H9 (cell line): Measurements from ENCODE around the gene ROBO1. TPM values are rescaled to one million over a fixed set of nuclear protein-coding genes. Genes with fewer than 3 reads are reported as not detected.

ENCODE experiments used
- DNase-seq: peaks from one replicate; pipeline ENCODE4 v3.0.0-alpha.2; 2017
- H2AFZ ChIP-seq: one replicate; pipeline ENCODE4 v1.6.1; 2013; ENCODE audit warnings: mild to moderate bottlenecking, low read length, control low read depth, moderate library complexity
- H2AK5ac ChIP-seq: 2 replicates; pipeline ENCODE4 v1.6.1; 2013; ENCODE audit warnings: low read length, control low read depth, mixed read lengths; ENCODE audit not compliant: insufficient read length
- H2BK120ac ChIP-seq: one replicate; pipeline ENCODE4 v1.6.1; 2013; ENCODE audit warnings: low read depth, mild to moderate bottlenecking, low read length, control low read depth, inconsistent platforms; ENCODE audit not compliant: poor library complexity, severe bottlenecking
- H2BK12ac ChIP-seq: 2 replicates; pipeline ENCODE4 v1.6.1; 2013; ENCODE audit warnings: low read length, control low read depth, mixed read lengths, low read depth; ENCODE audit not compliant: insufficient read length
- H2BK15ac ChIP-seq: 2 replicates; pipeline ENCODE4 v1.6.1; 2013; ENCODE audit warnings: low read depth, low read length, control low read depth
- H2BK20ac ChIP-seq: one replicate; pipeline ENCODE4 v1.6.1; 2013; ENCODE audit warnings: low read depth, mild to moderate bottlenecking, low read length, control low read depth, inconsistent platforms; ENCODE audit not compliant: poor library complexity, severe bottlenecking
- H2BK5ac ChIP-seq: 2 replicates; pipeline ENCODE4 v1.6.1; 2013; ENCODE audit warnings: low read length, control low read depth, mixed read lengths; ENCODE audit not compliant: insufficient read length
- H3K14ac ChIP-seq: 2 replicates; pipeline ENCODE4 v1.6.1; 2013; ENCODE audit warnings: low read length, control low read depth; ENCODE audit not compliant: insufficient read depth
- H3K18ac ChIP-seq: 2 replicates; pipeline ENCODE4 v1.6.1; 2013; ENCODE audit warnings: low read depth, mild to moderate bottlenecking, mixed read lengths, low read length, control low read depth; ENCODE audit not compliant: insufficient read length
- H3K23ac ChIP-seq: 2 replicates; pipeline ENCODE4 v1.6.1; 2013; ENCODE audit warnings: low read length, control low read depth, mixed read lengths, low read depth; ENCODE audit not compliant: insufficient read length
- H3K23me2 ChIP-seq: 2 replicates; pipeline ENCODE4 v1.6.1; 2013; ENCODE audit warnings: low read depth, mild to moderate bottlenecking, mixed read lengths, low read length, control low read depth; ENCODE audit not compliant: insufficient read length, poor library complexity, severe bottlenecking
- H3K27ac ChIP-seq: 2 replicates; pipeline ENCODE4 v1.5.1; 2013; ENCODE audit warnings: low read length, control low read depth, mixed read lengths, low read depth; ENCODE audit not compliant: insufficient read length
- H3K27me3 ChIP-seq: 2 replicates; pipeline ENCODE4 v1.6.1; 2013; ENCODE audit warnings: low read length, control low read depth, inconsistent platforms; ENCODE audit not compliant: insufficient read depth
- H3K4ac ChIP-seq: 2 replicates; pipeline ENCODE4 v1.6.1; 2013; ENCODE audit warnings: low read depth, mild to moderate bottlenecking, control low read depth, inconsistent platforms, low read length, moderate library complexity
- H3K4me1 ChIP-seq: 2 replicates; pipeline ENCODE4 v1.6.1; 2013; ENCODE audit warnings: low read length, control low read depth, inconsistent platforms; ENCODE audit not compliant: insufficient read depth
- H3K4me2 ChIP-seq: 2 replicates; pipeline ENCODE4 v1.6.1; 2013; ENCODE audit warnings: low read length, control low read depth, mixed read lengths; ENCODE audit not compliant: insufficient read length, insufficient read depth
- H3K56ac ChIP-seq: 2 replicates; pipeline ENCODE4 v1.6.1; 2013; ENCODE audit warnings: low read depth, mild to moderate bottlenecking, mixed read lengths, low read length, control low read depth; ENCODE audit not compliant: insufficient read length
- H3K79me1 ChIP-seq: 2 replicates; pipeline ENCODE4 v1.6.1; 2013; ENCODE audit warnings: low read depth, mild to moderate bottlenecking, moderate library complexity, low read length, control low read depth, inconsistent platforms; ENCODE audit not compliant: insufficient read depth, poor library complexity, severe bottlenecking
- H3K79me2 ChIP-seq: 2 replicates; pipeline ENCODE4 v1.6.1; 2013; ENCODE audit warnings: low read length, control low read depth, inconsistent platforms; ENCODE audit not compliant: insufficient read depth
- H3K9ac ChIP-seq: 2 replicates; pipeline ENCODE4 v1.6.1; 2013; ENCODE audit warnings: low read length, control low read depth, mixed read lengths; ENCODE audit not compliant: insufficient read length; ENCODE audit errors: extremely low read depth
- H3K9me3 ChIP-seq: one replicate; pipeline ENCODE4 v1.6.1; 2013; ENCODE audit warnings: low read depth, low read length, inconsistent platforms; ENCODE audit not compliant: control insufficient read depth
- H3T11ph ChIP-seq: one replicate; pipeline ENCODE4 v1.6.1; 2013; ENCODE audit warnings: mild to moderate bottlenecking, low read length, control low read depth, inconsistent platforms
- H4K20me1 ChIP-seq: one replicate; pipeline ENCODE4 v1.6.1; 2013; ENCODE audit not compliant: control insufficient read depth, insufficient read length, insufficient read depth
- H4K5ac ChIP-seq: 2 replicates; pipeline ENCODE4 v1.6.1; 2013; ENCODE audit warnings: low read depth, mild to moderate bottlenecking, mixed read lengths, low read length, control low read depth; ENCODE audit not compliant: insufficient read length
- H4K8ac ChIP-seq: replicated peaks from 2 replicates; pipeline ENCODE4 v1.6.1; 2013; ENCODE audit warnings: low read length, control low read depth, mixed read lengths, low read depth; ENCODE audit not compliant: insufficient read length
- H4K91ac ChIP-seq: 2 replicates; pipeline ENCODE4 v1.6.1; 2013; ENCODE audit warnings: low read depth, mild to moderate bottlenecking, moderate library complexity, mixed read lengths, low read length, control low read depth; ENCODE audit not compliant: insufficient read length
- H3K27ac Mint-ChIP-seq, 3 experiments: 2 replicates in 2 of 3; 3 replicates in 1 of 3; pipeline ENCODE4 v1.8.0; 2020 to 2021; ENCODE audit warnings: mixed read lengths in 3 of 3, mild to moderate bottlenecking in 1 of 3, moderate library complexity in 1 of 3
- H3K27me3 Mint-ChIP-seq: 2 replicates; pipeline ENCODE4 v1.8.0; 2021; ENCODE audit warnings: low read depth, mild to moderate bottlenecking, moderate library complexity, mixed read lengths
- H3K36me3 Mint-ChIP-seq, 3 experiments: 2 replicates in 2 of 3; 3 replicates in 1 of 3; pipeline ENCODE4 v1.8.0; 2020 to 2021; ENCODE audit warnings: low read depth in 3 of 3, mixed read lengths in 3 of 3; ENCODE audit not compliant: insufficient read depth in 1 of 3
- H3K4me1 Mint-ChIP-seq, 2 experiments: 2 replicates each; pipeline ENCODE4 v1.8.0; 2020; ENCODE audit warnings: mixed read lengths in 2 of 2
- H3K4me3 Mint-ChIP-seq, 2 experiments: 2 replicates in 1 of 2; 3 replicates in 1 of 2; pipeline ENCODE4 v1.8.0; 2020 to 2021; ENCODE audit warnings: mild to moderate bottlenecking in 2 of 2, mixed read lengths in 2 of 2, moderate library complexity in 1 of 2
- H3K9me3 Mint-ChIP-seq, 2 experiments: 2 replicates in 1 of 2; 3 replicates in 1 of 2; pipeline ENCODE4 v1.8.0; 2020; ENCODE audit warnings: mild to moderate bottlenecking in 2 of 2, mixed read lengths in 2 of 2, moderate library complexity in 1 of 2
- WGBS: extraction: QIAGEN DNeasy Blood & Tissue Kit; methylation state at CpG from one replicate; pipeline ENCODE4 v1.1.7; 2013; ENCODE audit warnings: missing lambda C conversion rate, low lambda C conversion rate, mixed read lengths; ENCODE audit not compliant: insufficient read length; ENCODE audit errors: extremely low coverage; 5-methylcytosine and 5-hydroxymethylcytosine counted together
- total RNA-seq: library from RNA; stranded (reverse); gene quantifications from 2 replicates; pipeline ENCODE4 v1.2.1, GENCODE V29; 2021
- TF ChIP-seq, protein P1 (sequence below): fragments of 200-600 bp; sonication (generic); conservative IDR thresholded peaks from 3 replicates; pipeline ENCODE4 v1.8.0; 2021; ENCODE audit warnings: antibody characterized with exemption, mild to moderate bottlenecking

The ROBO1 gene
- total RNA-seq, 1 experiment from 2014 or later: 62.7 TPM

DNA sequence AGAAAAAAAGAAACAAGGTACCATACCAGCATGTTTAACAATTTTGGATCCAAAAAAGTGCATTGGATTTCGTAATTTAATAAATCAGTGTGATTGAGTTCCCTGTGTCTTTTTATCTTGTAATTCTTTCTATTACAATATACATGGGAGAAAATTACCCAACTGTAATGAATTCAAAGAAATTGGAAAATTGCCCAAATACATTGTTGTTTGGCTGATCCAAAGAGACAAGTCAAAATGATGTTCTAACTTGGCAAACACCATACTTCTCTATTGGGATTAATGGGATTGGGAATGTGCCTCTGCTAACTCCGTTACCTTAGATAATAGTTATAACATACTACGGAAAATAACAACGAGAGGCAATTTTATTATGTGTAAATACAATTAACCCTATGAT, 1097.1 kb downstream of the ROBO1 start:
- H3K23me2 ChIP-seq: no peaks in the 10 kb centered on the region
- Mint-ChIP-seq H3K27me3 (no peaks in the 10 kb centered on the region), H3K36me3 (peaks cover 18 to 28% (median 22%) of the 10 kb centered on the region in 3 experiments), H3K9me3 (peaks cover 5 to 12% of the 10 kb centered on the region in 2 experiments), H3K4me3 (no peak overlapping the region), H3K27ac (no peak overlapping the region), H3K4me1 (peaks cover 7 to 11% of the 10 kb centered on the region in 2 experiments; a peak in 3 of 4 replicates)
- H3K9me3 ChIP-seq: no peaks in the 10 kb centered on the region
- no peak overlapping the region for H3K18ac ChIP-seq
- no peaks in the 10 kb centered on the region for H3K79me2 ChIP-seq
- H3K14ac ChIP-seq: no peak overlapping the region
- H4K91ac ChIP-seq: no peak overlapping the region
- H2BK20ac ChIP-seq: no peak overlapping the region
- no peak overlapping the region for H2BK5ac ChIP-seq
- H3K27ac ChIP-seq: no peak overlapping the region
- H4K8ac ChIP-seq: no peak overlapping the region
- H3K4ac ChIP-seq: no peak overlapping the region
- H4K5ac ChIP-seq: no peak overlapping the region
- H3K23ac ChIP-seq: no peak overlapping the region
- TF ChIP-seq, protein P1, sequence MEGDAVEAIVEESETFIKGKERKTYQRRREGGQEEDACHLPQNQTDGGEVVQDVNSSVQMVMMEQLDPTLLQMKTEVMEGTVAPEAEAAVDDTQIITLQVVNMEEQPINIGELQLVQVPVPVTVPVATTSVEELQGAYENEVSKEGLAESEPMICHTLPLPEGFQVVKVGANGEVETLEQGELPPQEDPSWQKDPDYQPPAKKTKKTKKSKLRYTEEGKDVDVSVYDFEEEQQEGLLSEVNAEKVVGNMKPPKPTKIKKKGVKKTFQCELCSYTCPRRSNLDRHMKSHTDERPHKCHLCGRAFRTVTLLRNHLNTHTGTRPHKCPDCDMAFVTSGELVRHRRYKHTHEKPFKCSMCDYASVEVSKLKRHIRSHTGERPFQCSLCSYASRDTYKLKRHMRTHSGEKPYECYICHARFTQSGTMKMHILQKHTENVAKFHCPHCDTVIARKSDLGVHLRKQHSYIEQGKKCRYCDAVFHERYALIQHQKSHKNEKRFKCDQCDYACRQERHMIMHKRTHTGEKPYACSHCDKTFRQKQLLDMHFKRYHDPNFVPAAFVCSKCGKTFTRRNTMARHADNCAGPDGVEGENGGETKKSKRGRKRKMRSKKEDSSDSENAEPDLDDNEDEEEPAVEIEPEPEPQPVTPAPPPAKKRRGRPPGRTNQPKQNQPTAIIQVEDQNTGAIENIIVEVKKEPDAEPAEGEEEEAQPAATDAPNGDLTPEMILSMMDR: no peak
- no peak overlapping the region for H3K4me2 ChIP-seq
- H3K79me1 ChIP-seq: no peaks in the 10 kb centered on the region
- WGBS: no CpG with 5 or more reads among the region's 4 CpGs
- H3K4me1 ChIP-seq: no peaks in the 10 kb centered on the region
- H3K9ac ChIP-seq: no peak overlapping the region
- H2AK5ac ChIP-seq: no peak overlapping the region
- no peak overlapping the region for H2BK12ac ChIP-seq
- no peak overlapping the region for H2AFZ ChIP-seq
- no peak overlapping the region for H2BK120ac ChIP-seq
- no peak overlapping the region for H2BK15ac ChIP-seq
- no peak overlapping the region for H3T11ph ChIP-seq
- no peaks in the 10 kb centered on the region for H3K27me3 ChIP-seq
- no peaks in the 10 kb centered on the region for H4K20me1 ChIP-seq
- no peak for DNase-seq
- no peak overlapping the region for H3K56ac ChIP-seq
